Measurements from ENCODE around the gene CLIP1.
"Not testable (repeated sequence)": the region's sequence is repeated elsewhere in the genome, so short reads cannot be mapped to it uniquely, and the experiment has no call there.

Gene CLIP1

DNA sequence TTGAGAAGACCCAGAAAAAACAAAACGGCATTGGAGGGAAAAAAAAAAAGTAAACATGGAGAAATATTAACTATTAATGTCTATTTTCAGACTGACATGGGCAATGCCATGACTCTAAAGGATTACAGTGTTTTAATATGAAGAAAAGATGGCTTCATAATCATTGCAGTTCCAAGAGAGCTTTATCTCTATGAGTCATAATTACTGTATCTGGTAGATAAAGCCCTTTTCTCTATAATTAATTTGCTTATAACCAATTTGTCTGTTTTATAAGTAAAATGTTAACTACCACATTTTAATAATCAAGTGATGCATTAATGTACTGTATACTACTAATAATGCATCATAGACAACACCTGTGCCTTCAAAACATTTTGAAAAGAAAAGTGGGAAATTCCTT, 59.7 kb downstream of the CLIP1 start:
- in situ Hi-C loops (cut with HindIII; ENCODE audit: low sequenced_read_pairs) = no loop called here

- in situ Hi-C loops (cut with HindIII; ENCODE audit: low sequenced_read_pairs) = not testable (repeated sequence)
Observed at GRCh38 chr12:122358403-122358802, 64.1 kb downstream of the CLIP1 start.

- in situ Hi-C loops (cut with HindIII; ENCODE audit: low sequenced_read_pairs) = not testable (repeated sequence)
Observed at GRCh38 chr12:122357536-122357935, 64.9 kb downstream of the CLIP1 start.

GRCh38 chr12:122356991-122357390, 65.5 kb downstream of the CLIP1 start:
- in situ Hi-C loops (cut with HindIII; ENCODE audit: low sequenced_read_pairs) = not testable (repeated sequence)

- in situ Hi-C loops (cut with HindIII; ENCODE audit: low sequenced_read_pairs) = no loop called here
Observed at GRCh38 chr12:122356192-122356635, 66.3 kb downstream of the CLIP1 start.

GRCh38 chr12:122355706-122356105, 66.8 kb downstream of the CLIP1 start:
- in situ Hi-C loops (cut with HindIII; ENCODE audit: low sequenced_read_pairs) = no loop called here

GRCh38 chr12:122354958-122355641, 67.4 kb downstream of the CLIP1 start:
- in situ Hi-C loops (cut with HindIII; ENCODE audit: low sequenced_read_pairs) = no loop called here

GRCh38 chr12:122352394-122352793, 70.1 kb downstream of the CLIP1 start:
- in situ Hi-C loops (cut with HindIII; ENCODE audit: low sequenced_read_pairs) = no loop called here

DNA sequence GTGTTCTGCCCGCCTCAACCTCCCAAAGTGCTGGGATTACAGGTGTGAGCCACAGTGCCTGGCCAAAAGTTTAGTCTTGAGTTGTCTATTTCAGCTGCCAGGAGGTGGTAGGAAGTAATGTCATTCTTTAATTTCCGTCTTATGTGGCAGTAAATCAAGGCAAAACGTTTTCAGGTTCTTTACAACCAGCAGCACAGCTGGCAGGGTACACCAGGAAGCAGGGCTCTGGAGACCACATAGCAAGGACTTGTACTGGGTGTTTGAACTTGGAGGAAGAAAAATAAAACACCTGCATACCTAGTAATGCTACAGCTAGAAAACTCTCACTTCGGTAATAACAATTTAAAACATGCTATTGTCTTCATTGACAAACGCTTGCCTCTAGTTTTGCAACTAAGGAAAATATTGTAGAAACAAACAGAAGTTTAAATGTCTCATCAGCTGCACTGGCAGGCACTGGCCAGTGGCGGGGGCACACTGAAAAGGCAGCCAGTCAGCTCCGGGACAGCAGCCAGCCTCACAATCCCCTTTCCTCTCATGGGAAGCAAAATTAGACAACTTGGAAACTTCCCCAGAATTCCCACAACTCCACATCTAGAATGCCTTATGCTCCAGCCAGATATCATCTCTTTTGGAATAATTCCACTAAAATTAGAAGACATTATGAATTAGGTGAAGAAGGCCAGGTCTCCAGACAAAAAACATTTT, 72.2 kb downstream of the CLIP1 start:
- in situ Hi-C loops (cut with HindIII; ENCODE audit: low sequenced_read_pairs) = no loop called here

DNA sequence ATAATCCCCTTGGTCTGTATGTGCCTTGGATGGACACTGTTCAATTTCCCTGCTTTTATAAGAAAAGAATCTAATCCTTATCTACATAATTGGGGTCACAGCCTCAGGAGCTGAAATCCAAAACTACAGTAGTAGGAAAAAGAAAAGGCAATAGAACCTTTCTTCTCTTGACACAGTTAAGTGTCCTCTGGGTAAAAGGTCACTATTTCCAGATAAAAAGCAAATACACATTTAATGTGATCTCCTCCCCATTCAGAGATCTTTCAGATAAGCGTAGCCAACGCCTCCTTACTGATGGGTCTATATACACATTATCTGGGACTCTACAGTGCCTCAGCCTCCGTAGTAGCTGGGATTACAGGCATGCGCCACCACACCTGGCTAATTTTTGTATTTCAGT, 73.4 kb downstream of the CLIP1 start:
- in situ Hi-C loops (cut with HindIII; ENCODE audit: low sequenced_read_pairs) = no loop called here

DNA sequence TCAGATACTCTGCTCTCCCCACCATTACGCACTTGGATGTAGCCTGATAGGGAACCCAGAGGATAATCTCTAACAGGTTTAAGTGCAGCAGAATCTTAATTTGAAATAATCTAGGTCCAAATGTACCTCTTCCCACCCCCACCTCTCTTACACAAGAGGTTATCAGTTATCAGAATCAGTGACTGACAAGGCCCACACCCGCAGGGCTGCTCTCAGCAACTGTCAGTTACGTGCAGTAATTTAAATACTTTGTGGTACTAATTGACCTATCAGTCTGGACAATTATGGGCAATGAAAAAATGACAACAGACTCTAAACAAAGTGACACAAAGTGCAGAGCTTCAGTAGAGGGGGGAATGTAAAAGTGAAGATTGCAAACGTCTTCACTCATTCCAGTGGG, 74.0 kb downstream of the CLIP1 start:
- in situ Hi-C loops (cut with HindIII; ENCODE audit: low sequenced_read_pairs) = no loop called here

- in situ Hi-C loops (cut with HindIII; ENCODE audit: low sequenced_read_pairs) = no loop called here
Observed at GRCh38 chr12:122346054-122346453, 76.4 kb downstream of the CLIP1 start.

- in situ Hi-C loops (cut with HindIII; ENCODE audit: low sequenced_read_pairs) = no loop called here
Observed at GRCh38 chr12:122345042-122345441, 77.4 kb downstream of the CLIP1 start.

DNA sequence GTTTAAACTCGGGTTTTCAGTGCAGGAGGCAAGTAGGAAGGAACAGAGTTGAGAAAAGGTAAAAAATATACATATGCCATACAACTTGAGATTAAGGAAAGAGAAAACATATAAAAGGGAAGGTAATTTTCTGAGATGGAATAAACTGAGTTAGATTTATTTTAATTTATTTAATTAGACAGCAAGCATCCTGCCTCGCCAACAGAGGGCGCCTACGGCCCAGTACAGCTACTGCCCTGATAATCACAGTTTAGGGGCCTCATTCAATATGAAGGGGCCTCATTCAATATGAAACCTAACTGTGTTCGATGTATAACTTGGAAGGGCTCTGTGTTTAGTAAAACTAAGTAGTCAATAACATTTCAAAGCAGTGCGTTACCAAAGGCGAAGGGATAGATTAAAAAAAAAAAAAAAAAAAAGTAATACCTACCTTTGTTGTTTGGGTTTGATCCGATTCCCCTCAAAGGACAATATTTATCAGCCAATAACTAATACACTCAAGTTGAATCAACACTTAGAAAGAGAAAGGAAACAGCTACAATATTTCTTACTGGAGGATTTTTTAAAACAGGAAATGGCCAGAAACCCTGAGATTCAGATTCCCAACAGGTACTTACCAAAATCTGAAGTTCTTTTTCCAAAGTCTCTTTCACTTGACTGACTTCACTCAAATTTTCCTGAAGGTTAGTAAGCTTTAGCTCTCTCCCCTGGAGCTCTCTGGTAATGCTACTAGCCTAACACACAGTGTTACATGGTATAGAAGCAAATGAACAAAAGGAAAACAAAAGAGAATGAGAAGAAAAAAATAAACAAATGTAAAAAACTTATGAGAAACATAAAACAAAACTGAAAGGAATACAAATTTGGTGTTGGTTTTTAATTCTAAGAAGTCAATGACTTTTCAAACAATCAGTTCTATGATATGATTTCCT, 86.2 kb downstream of the CLIP1 start:
- in situ Hi-C loops (cut with HindIII; ENCODE audit: low sequenced_read_pairs) = no loop called here

- in situ Hi-C loops (cut with HindIII; ENCODE audit: low sequenced_read_pairs) = no loop called here
Observed at GRCh38 chr12:122333142-122334087, 89.1 kb downstream of the CLIP1 start.

DNA sequence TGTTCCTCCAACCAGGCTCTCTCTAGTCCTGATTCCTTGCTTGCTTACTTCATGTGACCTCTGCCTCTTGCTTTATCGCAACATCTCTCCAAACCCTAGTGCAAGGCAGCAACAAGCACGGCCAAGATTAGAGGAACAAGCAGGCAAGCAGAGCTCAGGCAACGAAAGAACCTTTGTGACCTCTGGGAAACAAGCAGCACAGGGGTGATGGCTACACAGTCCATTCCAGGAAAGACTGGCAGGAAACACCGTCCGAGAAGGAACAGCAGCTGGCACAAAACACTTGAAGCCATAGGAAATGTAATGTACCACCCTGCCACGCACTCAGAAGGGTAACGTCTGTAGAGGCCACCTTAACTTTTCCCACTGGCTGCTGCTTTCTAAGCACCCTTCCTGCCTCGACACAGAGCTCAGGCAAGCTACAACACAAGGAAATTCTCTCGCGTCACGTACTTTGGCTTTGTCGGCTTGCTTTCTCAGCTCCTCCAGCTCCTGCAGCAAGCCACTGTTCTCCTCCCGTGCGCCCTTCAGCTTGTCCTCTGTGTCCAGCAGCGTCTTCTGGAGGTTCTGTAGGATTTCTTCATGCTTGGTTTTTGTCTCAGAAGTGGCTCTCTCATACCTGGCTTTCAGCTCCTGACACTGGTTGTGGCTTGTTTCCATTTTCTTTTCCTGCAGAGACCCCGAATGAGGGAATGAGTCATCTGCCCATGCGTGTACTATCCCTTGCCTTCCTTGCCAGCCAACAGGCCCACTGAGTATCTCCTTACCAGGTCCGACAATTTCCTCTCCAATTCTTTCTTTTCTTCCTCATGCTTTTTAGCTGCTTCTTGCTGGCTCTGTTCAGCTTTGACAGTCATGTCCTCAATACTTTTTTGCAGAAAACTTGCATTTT, 94.7 kb downstream of the CLIP1 start:
- in situ Hi-C loops (cut with HindIII; ENCODE audit: low sequenced_read_pairs) = no loop called here

GRCh38 chr12:122327014-122327413, 95.5 kb downstream of the CLIP1 start:
- in situ Hi-C loops (cut with HindIII; ENCODE audit: low sequenced_read_pairs) = no loop called here

DNA sequence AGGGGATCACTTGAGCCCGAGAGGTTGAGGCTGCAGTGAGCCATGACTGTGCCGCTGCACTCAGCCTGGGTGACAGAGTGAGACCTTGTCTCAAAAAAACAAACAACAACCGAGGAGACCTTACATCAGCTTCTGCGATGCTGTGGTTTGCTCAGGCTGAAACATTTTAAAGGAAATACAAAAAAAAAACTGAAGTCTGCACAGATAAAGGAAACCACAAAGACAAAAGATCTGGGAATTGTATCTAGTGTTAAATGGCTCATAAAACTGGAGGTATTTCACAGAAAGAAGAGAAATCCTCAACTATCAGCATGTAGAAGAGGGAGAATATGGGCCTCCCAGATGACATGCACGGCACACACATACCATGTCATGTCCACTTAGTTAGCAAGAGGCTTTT, 95.9 kb downstream of the CLIP1 start:
- in situ Hi-C loops (cut with HindIII; ENCODE audit: low sequenced_read_pairs) = no loop called here

DNA sequence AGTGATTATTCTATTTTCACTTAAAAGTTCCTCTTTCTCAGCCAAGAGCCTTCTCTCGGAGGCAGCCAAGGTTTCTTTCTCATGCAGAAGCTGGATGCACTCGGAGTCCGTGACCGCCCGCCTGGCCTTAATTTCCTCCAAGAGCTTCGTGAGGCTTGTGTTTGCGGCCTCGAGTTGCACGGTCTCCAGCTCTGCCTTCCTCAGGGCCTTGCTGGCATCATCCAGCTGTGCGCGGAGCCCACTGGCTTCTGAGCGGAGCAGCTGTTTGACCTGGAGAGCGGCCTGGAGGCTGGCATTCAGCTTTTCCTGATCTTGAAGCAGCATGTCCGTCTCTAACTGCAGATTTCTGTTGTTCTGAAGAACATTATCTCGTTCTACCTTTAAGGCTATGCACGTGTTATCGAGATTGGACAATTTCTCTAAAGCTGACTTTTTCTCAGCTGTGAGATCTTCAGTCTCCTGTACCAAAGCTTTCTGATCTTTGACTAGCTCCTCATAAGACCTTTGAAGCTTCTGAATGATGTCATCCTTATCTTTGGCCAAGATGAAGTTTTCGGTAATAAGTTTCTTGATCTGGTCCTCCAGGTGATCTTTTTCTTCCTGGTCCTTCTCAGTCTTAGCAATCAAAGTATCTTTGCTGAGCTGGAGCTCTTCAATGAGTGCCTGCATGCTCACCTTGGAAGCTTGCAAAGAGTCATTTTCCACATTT, 99.0 kb downstream of the CLIP1 start:
- in situ Hi-C loops (cut with HindIII; ENCODE audit: low sequenced_read_pairs) = loop anchor here (5.0 kb wide), 1 partner anchor 41 kb away; no protein-coding TSS in a partner anchor
